HepG2 (cell line): ENCODE results near the gene RABGGTA. TPM values are rescaled to one million over a fixed set of nuclear protein-coding genes. Genes with fewer than 3 reads are reported as not detected.

ENCODE experiments used
- CENPX ChIP-seq: sonication (generic); formaldehyde crosslinking; IDR thresholded peaks from 2 replicates; pipeline ENCODE4 v1.9.0; 2021; ENCODE audit warnings: mild to moderate bottlenecking, missing genetic modification reagents, moderate library complexity
- HDAC2 ChIP-seq: sonication (generic); formaldehyde crosslinking; IDR thresholded peaks from 2 replicates; pipeline ENCODE4 v1.4.0; 2020; ENCODE audit warnings: missing genetic modification reagents
- HOXA3 ChIP-seq: sonication (generic); formaldehyde crosslinking; IDR thresholded peaks from 2 replicates; pipeline ENCODE4 v1.5.0; 2020; ENCODE audit warnings: missing genetic modification reagents
- HOXA7 ChIP-seq: sonication (generic); formaldehyde crosslinking; IDR thresholded peaks from 2 replicates; pipeline ENCODE4 v1.8.1; 2022; ENCODE audit warnings: mild to moderate bottlenecking, missing genetic modification reagents, moderate library complexity
- KDM6A ChIP-seq: IDR thresholded peaks from 2 replicates; pipeline ENCODE4 v1.6.1; 2016; ENCODE audit warnings: low read depth
- KLF13 ChIP-seq: sonication (generic); formaldehyde crosslinking; IDR thresholded peaks from 2 replicates; pipeline ENCODE4 v1.4.0; 2020; ENCODE audit warnings: mild to moderate bottlenecking, missing genetic modification reagents
- KMT2A ChIP-seq: sonication (generic); formaldehyde crosslinking; IDR thresholded peaks from 2 replicates; pipeline ENCODE4 v1.4.0; 2020; ENCODE audit warnings: missing genetic modification reagents
- PHF5A ChIP-seq: IDR thresholded peaks from one replicate; pipeline ENCODE4 v1.6.1; 2018; ENCODE audit warnings: low read depth, missing genetic modification reagents; ENCODE audit not compliant: unreplicated experiment
- SALL1 ChIP-seq: sonication (generic); formaldehyde crosslinking; IDR thresholded peaks from 2 replicates; pipeline ENCODE4 v1.8.0; 2022; ENCODE audit warnings: mild to moderate bottlenecking, missing genetic modification reagents
- SMYD3 ChIP-seq: sonication (generic); formaldehyde crosslinking; IDR thresholded peaks from 2 replicates; pipeline ENCODE4 v1.8.1; 2023; ENCODE audit warnings: mild to moderate bottlenecking, missing genetic modification reagents
- SOX13 ChIP-seq, 3 experiments: fragments of 450-650 bp in 1 of 3; sonication (generic) in 1 of 3; formaldehyde crosslinking in 1 of 3; IDR thresholded peaks in 2 of 3; conservative IDR thresholded peaks in 1 of 3; 2 replicates each; pipeline versions ENCODE4 v1.5.0 to v1.6.1; 2016 to 2020; ENCODE audit warnings: antibody characterized with exemption in 1 of 3, mild to moderate bottlenecking in 1 of 3, missing compliant biosample characterization in 1 of 3, missing genetic modification reagents in 1 of 3, moderate library complexity in 1 of 3
- SUZ12 ChIP-seq: fragments of 150-350 bp; IDR thresholded peaks from 2 replicates; pipeline ENCODE4 v1.6.1; 2014; ENCODE audit warnings: low read depth, low read length
- TEF ChIP-seq: sonication (generic); formaldehyde crosslinking; IDR thresholded peaks from 2 replicates; pipeline ENCODE4 v1.5.0; 2020; ENCODE audit warnings: missing genetic modification reagents
- TFDP2 ChIP-seq: sonication (generic); formaldehyde crosslinking; IDR thresholded peaks from 2 replicates; pipeline ENCODE4 v1.4.0; 2020; ENCODE audit warnings: missing genetic modification reagents
- THYN1 ChIP-seq: sonication (generic); formaldehyde crosslinking; IDR thresholded peaks from 2 replicates; pipeline ENCODE4 v1.8.1; 2023; ENCODE audit warnings: low read depth, mild to moderate bottlenecking, moderate library complexity, missing genetic modification reagents, borderline replicate concordance
- USF2 ChIP-seq, 2 experiments: sonication (generic) in 1 of 2; formaldehyde crosslinking in 1 of 2; IDR thresholded peaks; 2 replicates each; pipeline versions ENCODE4 v1.5.1 to v1.6.1; 2011 to 2020; ENCODE audit warnings: borderline replicate concordance in 1 of 2, low read depth in 1 of 2, low read length in 1 of 2, mild to moderate bottlenecking in 1 of 2, missing genetic modification reagents in 1 of 2, moderate library complexity in 1 of 2
- ZBTB38 ChIP-seq: sonication (generic); formaldehyde crosslinking; IDR thresholded peaks from 2 replicates; pipeline ENCODE4 v1.5.1; 2020; ENCODE audit warnings: mild to moderate bottlenecking, missing genetic modification reagents
- ZFP36L1 ChIP-seq: sonication (generic); formaldehyde crosslinking; IDR thresholded peaks from 2 replicates; pipeline ENCODE4 v1.8.0; 2022; ENCODE audit warnings: mild to moderate bottlenecking, missing genetic modification reagents, moderate library complexity
- ZNF234 ChIP-seq: sonication (generic); formaldehyde crosslinking; conservative IDR thresholded peaks from 2 replicates; pipeline ENCODE4 v1.5.1; 2020; ENCODE audit warnings: mild to moderate bottlenecking, missing genetic modification reagents
- ZNF235 ChIP-seq: sonication (generic); formaldehyde crosslinking; IDR thresholded peaks from 2 replicates; pipeline ENCODE4 v1.8.1; 2023; ENCODE audit warnings: mild to moderate bottlenecking, missing genetic modification reagents, borderline replicate concordance
- ZNF24 ChIP-seq: fragments of 450-650 bp; IDR thresholded peaks from 2 replicates; pipeline ENCODE4 v1.6.1; 2017; ENCODE audit warnings: antibody characterized with exemption, mild to moderate bottlenecking
- ZNF577 ChIP-seq: sonication (generic); formaldehyde crosslinking; IDR thresholded peaks from 2 replicates; pipeline ENCODE4 v1.4.0; 2020; ENCODE audit warnings: mild to moderate bottlenecking, low read depth, missing genetic modification reagents, borderline replicate concordance
- ZNF605 ChIP-seq: sonication (generic); formaldehyde crosslinking; IDR thresholded peaks from 2 replicates; pipeline ENCODE4 v1.8.0; 2022; ENCODE audit warnings: mild to moderate bottlenecking, missing genetic modification reagents
- ZNF616 ChIP-seq: sonication (generic); formaldehyde crosslinking; IDR thresholded peaks from 2 replicates; pipeline ENCODE4 v1.5.0; 2020; ENCODE audit warnings: low read depth, mild to moderate bottlenecking, missing genetic modification reagents
- ZNF644 ChIP-seq: IDR thresholded peaks from 2 replicates; pipeline ENCODE4 v1.6.1; 2016; ENCODE audit warnings: low read depth
- ZNF773 ChIP-seq: sonication (generic); formaldehyde crosslinking; IDR thresholded peaks from 2 replicates; pipeline ENCODE4 v1.4.0; 2020; ENCODE audit warnings: missing genetic modification reagents, borderline replicate concordance
- polyA plus RNA-seq, 8 experiments: library from polyadenylated mRNA; depleted of rRNA in 3 of 8; stranded (reverse) in 7 of 8; unstranded in 1 of 8; fragments of >200 nt; fragmentation: Illumina TruSeq in 4 of 8; extraction: Trizol in 4 of 8; gene quantifications; 2 replicates each; pipeline versions ENCODE4 v1.2.1 to v1.2.3, GENCODE V29; 2011 to 2016; ENCODE audit warnings: low read depth in 4 of 8, missing spikeins in 1 of 8, mixed read lengths in 1 of 8; ENCODE audit not compliant: insufficient read depth in 1 of 8
- total RNA-seq, 5 experiments: library from RNA; depleted of rRNA; stranded (reverse); fragments of >200 nt; fragmentation: Illumina TruSeq; extraction: Trizol; gene quantifications; 2 replicates each; pipeline ENCODE4 v1.2.3, GENCODE V29; 2016; ENCODE audit warnings: low read depth in 1 of 5

RABGGTA gene
- total and polyA plus RNA-seq, 2 of the 13 experiments (the other 11 are each of a cell fraction or from before 2014, with no cell fraction given) = 57.9 to 90.8 TPM

GRCh38 chr14:24271134-24271833, at the start of gene RABGGTA (continued):
- peak; percentile 97; the same call in 1 of the 2 replicates for TF ChIP-seq ZNF234 (CRISPR knock-in tag)
- TF ChIP-seq PHF5A (CRISPR knock-in tag) = peak; percentile 100
- 0 out of 2 replicates have a peak, but pooled peaks have one; percentile 32 for TF ChIP-seq KLF13
- TF ChIP-seq ZBTB38 (CRISPR knock-in tag) = peak; percentile 99
- TF ChIP-seq ZNF235 = peak; percentile 100
- peak; percentile 97 for TF ChIP-seq TFDP2 (CRISPR knock-in tag)
- TF ChIP-seq ZNF24 = no peak; the same call in 1 of the 2 replicates
- peak; percentile 96; the same call in 1 of the 2 replicates for TF ChIP-seq THYN1 (CRISPR knock-in tag)
- peak; percentile 99 for TF ChIP-seq HOXA3
- TF ChIP-seq SALL1 (CRISPR knock-in tag) = peak; percentile 99
- TF ChIP-seq USF2 (IDR thresholded peaks at IDR 0.05; ENCODE audit: low read depth, low read length) = 0 out of 2 replicates have a peak, but pooled peaks have one; percentile 2
- TF ChIP-seq USF2 (CRISPR knock-in tag; IDR thresholded peaks at IDR 0.05; ENCODE audit: borderline replicate concordance) = peak; percentile 36; the same call in 1 of the 2 replicates
- TF ChIP-seq SMYD3 = peak; percentile 100
- peak; percentile 89 for TF ChIP-seq SOX13 (IDR thresholded peaks at IDR 0.05)
- peak; percentile 29 to 82; a peak in 2 of 4 replicates for TF ChIP-seq SOX13 (CRISPR knock-in tag; conservative IDR thresholded peaks at IDR 0.05 in 1 of 2, IDR thresholded peaks at IDR 0.05 in 1 of 2)
- TF ChIP-seq ZFP36L1 (CRISPR knock-in tag) = peak; percentile 100
- peak; percentile 81; the same call in 1 of the 2 replicates for TF ChIP-seq TEF (CRISPR knock-in tag)
- TF ChIP-seq ZNF644 = peak; percentile 56
- TF ChIP-seq ZNF616 = peak; percentile 97
- TF ChIP-seq SUZ12 = no peak
- peak; percentile 96; the same call in 1 of the 2 replicates for TF ChIP-seq ZNF577 (CRISPR knock-in tag)
- peak; percentile 96 for TF ChIP-seq ZNF773 (CRISPR knock-in tag)
- no peak for TF ChIP-seq CENPX
- TF ChIP-seq KDM6A = peak; percentile 53; the same call in 1 of the 2 replicates
- peak; percentile 99 for TF ChIP-seq KMT2A
- TF ChIP-seq HOXA7 = peak; percentile 94
- peak; percentile 99 for TF ChIP-seq ZNF605 (CRISPR knock-in tag)
- peak; percentile 97 for TF ChIP-seq HDAC2 (CRISPR knock-in tag)
